Activated CD4-positive, CD25-positive, alpha-beta regulatory T cell (primary cell): ENCODE results near the gene SMARCA1.

Experiments
- DNase-seq, 4 experiments: peaks; one replicate each; lab custom pipeline; 2025; lab: John Stamatoyannopoulos, UW

The SMARCA1 gene

DNA sequence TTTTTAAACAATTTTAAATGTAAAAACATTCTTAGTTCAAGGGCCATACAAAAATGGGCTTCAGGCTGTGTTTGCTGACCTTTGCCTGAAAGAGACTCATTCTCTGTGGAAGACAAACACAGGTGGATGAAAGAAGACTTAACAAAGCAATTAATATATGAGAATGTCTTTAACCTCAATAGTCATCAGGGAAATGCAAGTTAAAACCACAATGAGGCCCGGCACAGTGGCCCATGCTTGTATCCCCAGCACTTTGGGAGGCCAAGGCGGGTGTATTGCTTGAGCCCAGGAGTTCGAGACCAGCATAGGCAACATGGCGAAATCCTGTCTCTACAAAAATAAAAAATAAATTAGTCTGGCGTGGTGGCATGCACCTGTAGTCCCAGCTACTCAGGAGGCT is 7.1 kb upstream of the SMARCA1 start:
- DNase-seq, result no peak

DNA sequence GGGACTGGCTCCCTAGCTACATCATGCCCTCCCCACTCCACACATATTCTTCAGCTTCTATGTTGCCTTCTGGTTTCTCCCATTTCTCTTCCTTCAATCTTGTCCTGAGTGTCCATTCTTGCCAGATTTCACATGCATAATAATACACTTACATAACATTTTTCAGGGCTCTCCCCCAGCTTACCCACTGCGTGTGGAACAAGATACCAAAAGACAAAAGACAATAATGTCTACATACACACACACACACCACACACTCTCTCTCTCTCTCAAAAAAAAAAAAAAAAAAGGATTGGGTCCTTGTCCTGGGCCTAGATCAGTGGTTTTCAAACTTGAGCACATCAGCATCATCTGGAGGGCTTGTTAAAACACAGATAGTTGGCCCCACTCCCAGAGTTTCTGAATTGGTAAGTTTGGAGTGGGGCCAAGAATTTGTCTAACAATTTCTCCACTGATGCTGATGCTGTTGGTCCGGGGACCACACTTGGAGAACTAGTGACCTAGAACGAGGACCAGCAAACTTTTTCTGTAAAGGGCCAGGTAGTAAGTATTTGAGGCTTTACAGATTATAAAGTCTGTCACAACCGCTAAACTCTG is 6.5 kb upstream of the SMARCA1 start:
- DNase-seq, result no peak

DNA sequence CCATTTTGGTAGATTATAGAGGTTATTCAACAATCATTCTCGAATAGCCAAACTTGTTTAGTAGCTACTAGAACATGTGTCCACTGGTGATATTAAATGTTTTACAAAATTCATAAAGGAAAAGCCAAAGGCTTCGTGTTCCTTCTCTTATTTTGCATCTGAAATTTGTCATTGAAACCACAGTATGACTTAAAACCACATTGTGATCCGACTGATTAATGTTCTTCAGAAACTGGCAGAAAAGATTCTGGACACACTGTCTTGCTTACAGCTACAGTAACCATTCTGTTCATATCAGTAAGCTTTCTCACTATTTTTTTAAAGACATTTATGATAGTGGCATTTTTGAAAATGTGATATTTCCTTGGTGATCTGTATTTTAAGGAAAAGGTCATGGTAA is 2.6 kb upstream of the SMARCA1 start:
- DNase-seq, result no peak

DNA sequence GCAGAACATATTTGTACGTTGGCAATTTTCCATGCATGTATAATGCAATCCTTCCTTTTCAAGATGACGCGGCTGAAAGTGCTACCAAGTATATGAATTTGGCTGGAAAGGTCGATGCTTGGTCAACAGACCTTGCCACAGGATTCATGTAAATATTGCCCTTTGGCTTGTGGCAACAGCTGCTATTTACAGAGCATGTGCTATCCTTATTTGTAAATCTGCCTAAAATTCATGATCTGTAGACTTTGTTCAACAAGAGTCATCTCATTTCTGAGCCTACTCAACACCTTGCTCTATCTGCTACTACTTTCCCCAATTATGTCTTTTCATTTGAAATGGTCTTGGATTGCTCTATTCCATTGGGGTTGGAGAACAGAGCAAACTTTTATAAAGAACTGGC is 1.9 kb upstream of the SMARCA1 start:
- no peak for DNase-seq

DNA sequence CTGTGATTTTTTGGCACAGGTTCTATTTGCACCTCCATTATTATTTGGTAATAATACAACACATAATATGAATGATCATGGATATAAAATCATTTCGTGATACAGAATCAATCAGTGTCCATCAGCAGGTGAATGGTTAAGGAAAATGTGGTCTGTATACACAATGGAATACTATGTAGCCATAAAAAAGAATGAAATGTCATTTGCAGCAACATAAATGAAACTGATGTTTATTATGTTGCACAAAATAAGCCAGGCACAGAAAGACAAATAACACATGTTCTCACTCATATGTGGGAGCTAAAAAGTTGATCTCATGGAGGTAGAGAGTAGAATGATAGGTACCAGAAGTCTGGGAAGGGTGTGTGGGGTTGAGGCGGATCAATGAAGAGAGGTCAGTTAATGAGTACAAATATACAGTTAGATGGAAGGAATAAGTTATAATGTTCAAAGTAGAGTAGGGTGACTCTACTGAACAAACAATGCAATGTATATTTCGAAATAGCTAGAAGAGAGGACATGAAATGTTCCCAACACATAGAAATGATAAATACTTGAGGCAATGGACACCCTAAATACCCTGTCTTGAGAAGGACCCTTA is 1.1 kb upstream of the SMARCA1 start:
- DNase-seq, result no peak

DNA sequence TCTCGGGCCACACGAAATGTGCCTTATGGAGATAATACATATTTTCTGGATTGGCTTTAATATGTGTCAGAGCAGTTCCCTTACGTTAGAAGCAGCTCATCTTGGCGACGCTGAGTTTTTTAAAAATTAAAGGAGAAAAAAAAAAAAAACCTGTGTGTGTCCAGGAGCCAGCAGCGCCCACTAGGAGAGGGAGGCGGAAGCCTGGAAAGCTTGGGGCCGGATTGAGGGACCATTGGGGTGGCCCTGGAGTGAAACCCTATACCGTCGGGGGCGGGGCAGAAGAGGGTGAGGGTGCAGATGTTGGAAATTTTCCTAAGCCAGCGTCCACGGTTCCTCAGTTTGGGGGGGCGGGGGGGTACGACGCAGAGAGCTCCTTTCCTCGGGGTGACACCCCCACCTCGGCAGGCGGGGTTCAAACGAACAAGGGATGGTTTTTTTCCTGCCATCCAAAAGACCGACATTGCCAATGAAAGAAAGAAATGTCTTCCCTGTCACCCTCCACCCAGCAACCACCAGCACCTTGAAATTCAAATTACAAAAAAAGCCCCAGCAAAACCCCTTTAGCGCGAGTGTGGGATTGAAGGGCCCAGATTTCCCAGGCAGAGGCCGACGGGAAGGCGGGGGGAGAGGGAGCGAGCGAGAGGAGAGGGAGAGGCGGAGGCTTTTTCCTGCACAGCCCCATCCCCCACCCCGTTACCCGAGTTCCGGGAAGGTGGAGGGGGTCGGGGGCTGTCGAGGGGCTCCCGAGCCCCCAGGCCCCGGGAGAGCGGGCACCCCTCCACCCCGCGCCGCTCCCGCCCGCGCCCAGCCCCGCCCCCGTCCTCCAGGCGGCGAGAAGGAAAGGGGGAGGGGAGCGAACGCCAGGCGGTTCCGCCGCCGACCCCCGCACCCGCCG is 859 bp downstream of the SMARCA1 start:
- no peak for DNase-seq

DNA sequence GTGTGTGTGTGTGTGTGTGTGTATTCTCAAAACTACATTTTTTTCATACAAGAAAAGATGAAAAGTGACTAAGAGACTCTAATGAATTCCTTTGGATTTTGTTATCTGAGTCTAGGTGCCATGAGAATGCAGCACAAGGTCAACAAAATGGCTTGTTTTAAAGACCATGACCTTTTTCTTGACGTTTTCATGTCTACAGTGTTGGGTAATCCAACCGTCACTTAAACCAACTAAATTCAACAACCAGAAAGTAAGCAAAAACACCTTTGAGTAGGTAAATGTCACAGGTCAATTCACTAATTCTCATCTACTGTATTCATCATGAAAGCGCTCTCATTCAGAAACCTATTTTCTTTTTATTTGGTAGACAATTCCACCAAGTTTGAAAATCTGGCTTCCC is 3.1 kb downstream of the SMARCA1 start:
- DNase-seq, result no peak

DNA sequence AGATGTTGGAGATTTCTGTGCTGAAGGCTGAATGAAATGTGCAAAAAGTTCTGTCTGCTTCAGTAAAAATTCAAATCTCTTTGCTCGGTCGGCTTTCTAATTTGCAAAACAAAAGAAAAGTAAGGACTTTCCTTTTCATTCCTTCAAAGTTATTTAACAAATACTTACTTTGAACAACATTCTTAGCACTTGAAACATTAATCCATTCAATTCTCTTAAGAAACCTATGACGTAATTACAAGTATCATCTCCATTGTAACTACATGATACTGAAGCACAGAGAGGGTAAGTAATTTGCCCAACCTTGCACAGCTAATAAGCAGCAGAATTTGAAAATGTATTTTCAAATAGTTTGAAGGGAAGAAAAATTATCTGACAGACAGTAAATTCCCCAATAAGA is 6.9 kb downstream of the SMARCA1 start:
- DNase-seq, result no peak

DNA sequence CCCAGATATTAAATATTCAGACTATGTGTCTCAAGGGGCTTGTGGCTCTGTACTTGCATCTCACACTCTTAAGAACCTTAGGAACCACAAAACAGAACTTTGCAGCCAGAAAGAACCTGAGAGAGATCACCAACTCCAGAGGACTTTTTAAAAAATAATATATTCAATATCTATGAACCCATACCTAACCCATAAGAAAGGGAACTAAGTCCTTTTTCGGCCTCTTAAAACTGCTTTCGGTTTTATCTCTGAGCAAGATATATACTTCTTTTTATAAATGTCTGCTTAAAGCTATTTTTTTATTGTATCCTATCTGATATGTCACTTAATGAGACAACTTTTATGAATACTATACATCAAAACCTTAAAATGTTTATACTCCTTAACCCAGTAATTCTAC is 10.9 kb downstream of the SMARCA1 start:
- no peak for DNase-seq

DNA sequence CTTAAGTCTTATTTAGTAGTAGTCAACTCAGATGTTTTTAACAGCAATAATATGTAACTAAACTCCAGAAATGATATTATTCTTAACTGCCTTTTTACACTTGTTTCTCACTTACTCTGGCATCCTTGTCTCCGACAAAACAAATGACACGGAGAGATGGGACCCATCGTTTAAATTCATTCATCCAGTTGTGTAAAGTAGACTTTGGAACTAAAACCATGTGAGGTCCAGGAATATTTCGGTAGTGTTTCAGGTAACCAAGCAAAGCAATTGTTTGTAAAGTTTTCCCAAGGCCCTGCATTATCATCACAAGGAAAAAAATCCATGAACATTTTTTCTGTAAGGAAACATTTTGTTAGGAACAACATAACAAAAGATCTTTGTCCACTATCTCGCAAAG is 11.6 kb downstream of the SMARCA1 start:
- DNase-seq, result no peak

DNA sequence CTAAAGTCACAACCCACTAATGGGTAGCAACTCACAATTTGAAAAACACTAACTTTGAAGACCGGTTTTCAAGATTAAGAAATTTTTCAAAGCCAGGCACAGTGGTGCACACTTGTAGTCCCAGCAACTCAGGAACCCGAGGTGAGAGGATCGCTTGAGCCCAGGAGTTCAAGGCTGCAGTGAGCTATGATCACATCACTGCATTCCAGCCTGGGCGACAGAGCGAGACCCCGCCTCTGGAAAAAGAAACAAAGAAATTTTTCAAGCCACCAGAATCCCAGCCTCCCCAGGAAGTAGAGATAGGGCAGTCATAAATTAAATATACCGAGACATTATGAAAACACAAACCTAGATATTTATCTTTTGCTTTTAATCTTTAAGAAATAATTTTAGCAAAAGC is 13.0 kb downstream of the SMARCA1 start:
- DNase-seq, result no peak

DNA sequence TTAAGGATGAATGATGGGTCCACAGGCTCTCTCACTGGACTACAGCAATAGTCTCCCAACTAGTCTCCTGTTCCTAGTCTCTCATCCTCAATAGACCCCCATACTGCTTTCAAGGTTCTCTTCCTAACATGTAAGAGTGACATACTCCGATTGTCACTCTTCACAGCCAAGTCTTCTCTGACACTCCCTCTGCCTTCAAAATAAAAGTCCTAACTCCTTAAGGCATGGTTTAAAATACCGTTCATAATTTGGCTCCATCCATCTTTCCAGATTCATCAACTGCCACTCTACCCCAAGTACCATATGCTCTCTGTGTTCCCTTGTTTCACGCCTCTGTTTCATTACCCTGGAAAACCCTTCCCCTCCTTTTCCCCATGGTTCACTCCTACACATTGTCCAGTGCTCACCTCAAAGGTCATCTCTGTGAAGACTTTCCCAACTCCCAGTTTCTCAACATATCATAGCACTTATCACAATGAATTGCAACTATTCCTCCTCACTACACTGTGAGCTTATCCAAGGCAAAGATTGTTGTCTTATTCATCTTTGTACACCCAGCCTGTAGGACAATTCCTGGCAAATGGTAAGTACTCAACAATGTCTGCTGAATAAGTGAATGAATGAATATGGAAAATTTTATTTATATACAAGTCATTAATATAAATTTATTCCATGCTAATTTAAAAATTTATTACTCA is 26.0 kb downstream of the SMARCA1 start:
- no peak for DNase-seq

DNA sequence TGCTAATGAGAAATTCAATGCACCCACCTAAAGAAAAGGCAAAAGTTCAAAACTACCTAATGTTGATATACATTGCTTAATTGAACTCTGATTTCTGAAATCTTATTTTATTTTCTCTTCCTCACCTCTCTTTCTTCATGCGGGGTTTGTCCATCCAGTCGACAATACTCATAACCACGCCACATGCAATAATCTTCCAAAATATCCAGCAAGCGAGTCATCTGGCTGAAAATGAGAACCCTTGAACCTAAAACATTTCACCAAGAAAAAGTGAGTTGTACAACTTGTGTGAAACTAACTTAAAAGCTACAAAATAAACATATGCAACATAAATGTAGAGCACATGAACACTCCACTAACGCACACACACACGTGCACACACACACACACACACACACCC is 26.7 kb downstream of the SMARCA1 start:
- no peak for DNase-seq

DNA sequence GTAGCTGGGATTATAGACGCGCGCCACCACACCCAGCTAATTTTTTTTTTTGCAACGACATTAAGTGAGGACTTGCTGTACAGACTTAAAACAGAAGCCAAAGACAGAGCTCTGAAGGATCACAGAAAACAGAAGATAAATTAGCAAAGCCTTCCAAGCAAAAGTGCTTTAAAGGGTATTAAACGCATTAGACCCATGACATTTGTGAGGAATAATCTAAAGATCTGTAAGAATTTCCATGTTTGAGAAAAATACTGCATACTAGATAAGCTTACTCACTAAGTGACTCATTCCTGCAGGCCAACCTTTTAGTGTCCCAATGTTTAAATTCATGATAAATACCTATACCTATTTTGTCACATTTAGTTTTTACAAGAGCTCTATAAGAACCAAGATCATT is 27.4 kb downstream of the SMARCA1 start:
- DNase-seq, result no peak

DNA sequence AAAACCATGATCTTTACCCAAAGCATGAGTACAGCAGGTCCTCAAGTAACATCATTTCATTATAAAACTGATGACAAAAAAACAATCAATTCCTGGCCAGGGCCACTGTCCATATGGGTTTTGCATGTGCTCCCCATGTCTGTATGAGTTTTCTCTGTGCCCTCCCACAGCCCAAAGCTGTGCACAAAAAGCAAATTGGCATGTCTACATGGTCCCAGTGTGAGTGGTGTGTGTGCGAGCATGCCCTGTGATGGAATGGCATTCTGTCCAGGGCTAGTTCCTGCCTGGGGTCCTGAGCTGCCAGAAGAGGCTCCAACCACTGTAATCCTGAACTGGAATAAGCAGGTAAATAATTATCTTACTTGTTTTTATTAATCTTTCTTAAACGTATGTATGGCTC is 28.4 kb downstream of the SMARCA1 start:
- DNase-seq, result no peak

DNA sequence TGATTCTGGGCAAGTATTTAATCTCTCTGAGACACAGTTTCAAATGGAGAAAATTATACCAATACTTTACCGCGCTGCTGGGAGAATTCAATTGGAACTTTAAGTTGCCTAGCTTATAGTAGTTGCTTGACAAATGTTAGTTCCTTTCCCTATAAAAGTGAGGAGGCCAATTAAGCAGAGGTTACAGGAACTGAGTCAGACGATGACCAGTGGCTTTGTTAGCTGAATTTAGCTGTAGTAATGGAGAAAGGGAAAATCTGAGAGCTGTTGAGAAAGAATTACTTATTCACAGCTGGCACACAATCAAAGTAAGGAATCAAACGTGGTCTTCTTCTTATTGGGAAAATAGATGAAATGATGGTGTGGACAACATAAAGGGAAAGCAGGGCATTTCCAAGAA is 29.6 kb downstream of the SMARCA1 start:
- no peak for DNase-seq

DNA sequence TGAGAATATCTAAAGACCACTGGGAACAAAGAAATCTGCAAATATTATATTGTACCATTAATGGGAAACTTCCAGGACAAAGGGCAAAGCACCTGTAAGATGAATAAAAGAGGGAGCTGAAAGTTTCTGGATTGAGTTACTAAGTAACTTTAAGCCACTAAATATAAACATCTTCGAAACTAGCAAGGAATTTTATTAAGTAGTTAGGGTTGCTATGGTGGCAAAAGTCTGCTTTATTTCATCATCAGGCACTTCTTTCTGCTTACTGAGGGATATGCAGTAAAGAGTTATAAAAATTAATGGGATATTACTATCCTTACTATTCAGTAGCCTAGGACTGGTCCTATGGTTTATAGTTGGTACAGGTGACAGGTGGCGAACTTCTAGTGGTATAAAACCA is 33.0 kb downstream of the SMARCA1 start:
- DNase-seq, result no peak

DNA sequence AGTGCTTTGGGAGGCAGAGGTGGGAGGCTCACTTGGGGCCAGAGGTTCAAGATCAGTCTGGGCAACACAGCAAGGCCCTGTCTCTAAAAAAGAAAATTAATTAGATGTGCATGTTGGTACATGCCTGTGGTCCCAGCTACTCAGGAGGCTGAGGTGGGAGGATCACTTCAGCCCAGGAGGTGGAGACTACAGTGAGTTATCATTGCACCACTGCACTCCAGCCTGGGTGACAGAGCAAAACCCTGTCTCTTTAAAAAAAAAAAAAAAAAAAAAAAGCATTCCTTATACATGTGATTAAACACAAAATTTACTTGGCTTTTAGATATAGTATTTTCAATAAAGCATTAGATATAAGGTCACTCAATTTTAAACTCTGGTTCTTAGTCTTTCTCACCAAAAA is 34.9 kb downstream of the SMARCA1 start:
- DNase-seq, result no peak

DNA sequence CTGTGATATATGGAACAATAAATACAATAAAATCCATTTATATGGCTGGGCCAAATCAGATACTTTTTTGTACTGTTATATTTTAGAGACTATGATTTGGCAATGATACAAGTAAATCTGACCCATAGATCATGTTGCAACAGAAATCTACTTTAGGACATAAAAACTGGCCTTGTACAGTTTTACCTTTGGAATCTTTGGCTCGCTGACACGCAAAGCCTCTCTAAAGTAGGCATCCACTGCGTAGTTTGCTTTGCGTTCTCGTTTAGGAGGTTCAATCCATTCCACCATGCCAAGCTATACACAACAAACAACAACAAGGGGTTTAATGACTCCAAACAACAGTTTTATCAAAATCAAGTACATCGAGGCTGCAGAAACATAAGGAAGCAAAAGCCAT is 42.4 kb downstream of the SMARCA1 start:
- no peak for DNase-seq

DNA sequence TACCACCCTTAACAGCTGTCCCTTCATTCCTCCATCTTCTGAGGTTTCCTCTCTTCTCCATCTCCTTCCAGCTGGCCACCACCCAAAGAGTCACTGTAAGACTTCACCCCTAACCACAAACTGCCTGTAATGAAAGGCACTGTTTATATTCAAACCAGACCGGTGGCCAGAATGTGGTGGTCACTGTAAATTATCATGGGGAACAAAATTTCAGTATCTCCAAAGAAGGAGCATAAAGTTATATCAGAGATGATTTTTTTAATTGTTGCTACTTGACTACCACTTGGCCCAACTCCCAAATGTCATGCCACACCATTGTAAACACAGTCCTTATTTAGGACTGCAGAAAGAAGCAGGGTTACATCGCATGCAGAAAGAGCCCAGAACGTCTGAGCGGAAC is 44.8 kb downstream of the SMARCA1 start:
- no peak for DNase-seq

DNA sequence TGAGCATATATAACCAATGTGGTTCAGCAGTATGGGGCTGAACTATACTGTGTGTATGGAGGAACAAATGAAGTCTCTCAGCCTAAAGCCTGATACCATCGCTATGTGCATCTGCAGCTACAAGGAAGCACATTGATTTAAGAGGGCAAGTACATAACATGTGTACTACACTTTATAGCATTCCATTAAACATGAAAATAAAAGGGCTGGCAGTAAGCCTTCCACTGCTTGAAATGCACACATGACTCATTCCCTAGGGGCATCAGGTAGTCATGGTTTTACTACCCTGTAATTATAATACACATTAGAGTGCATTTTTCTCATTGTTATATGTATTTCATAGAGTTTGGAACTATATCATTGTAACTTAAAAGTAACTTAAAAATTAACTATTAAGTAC is 51.2 kb downstream of the SMARCA1 start:
- no peak for DNase-seq

DNA sequence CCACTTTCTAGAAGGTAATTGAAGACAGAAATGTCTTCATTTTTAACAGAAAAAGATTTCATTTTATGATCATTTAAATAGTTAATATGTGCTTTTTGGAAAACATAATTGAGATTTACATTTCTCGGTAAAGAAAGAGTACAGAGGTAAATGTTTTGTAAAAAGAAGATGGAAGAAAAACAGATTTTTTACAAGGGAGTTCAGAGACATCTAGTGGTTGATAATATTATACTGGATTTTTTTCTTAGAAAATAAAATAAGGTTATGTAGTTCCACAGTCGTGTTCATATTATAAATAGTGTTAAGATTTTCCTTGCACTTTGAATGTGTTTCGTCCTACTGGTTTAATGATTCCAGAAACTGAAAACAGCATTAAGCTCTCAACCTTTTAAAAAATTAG is 60.6 kb downstream of the SMARCA1 start:
- DNase-seq, result no peak
